GM12801 (cell line): Measurements from ENCODE around the gene UBD.

Experiments used
- CTCF ChIP-seq: IDR thresholded peaks from one replicate; pipeline ENCODE4 v1.5.1; 2011; ENCODE audit warnings: control low read depth; ENCODE audit not compliant: insufficient read length; ENCODE audit errors: extremely low read depth

Gene UBD

GRCh38 chr6:29537714-29538403 lies 21.7 kb downstream of the UBD start:
- no peak for TF ChIP-seq CTCF

DNA sequence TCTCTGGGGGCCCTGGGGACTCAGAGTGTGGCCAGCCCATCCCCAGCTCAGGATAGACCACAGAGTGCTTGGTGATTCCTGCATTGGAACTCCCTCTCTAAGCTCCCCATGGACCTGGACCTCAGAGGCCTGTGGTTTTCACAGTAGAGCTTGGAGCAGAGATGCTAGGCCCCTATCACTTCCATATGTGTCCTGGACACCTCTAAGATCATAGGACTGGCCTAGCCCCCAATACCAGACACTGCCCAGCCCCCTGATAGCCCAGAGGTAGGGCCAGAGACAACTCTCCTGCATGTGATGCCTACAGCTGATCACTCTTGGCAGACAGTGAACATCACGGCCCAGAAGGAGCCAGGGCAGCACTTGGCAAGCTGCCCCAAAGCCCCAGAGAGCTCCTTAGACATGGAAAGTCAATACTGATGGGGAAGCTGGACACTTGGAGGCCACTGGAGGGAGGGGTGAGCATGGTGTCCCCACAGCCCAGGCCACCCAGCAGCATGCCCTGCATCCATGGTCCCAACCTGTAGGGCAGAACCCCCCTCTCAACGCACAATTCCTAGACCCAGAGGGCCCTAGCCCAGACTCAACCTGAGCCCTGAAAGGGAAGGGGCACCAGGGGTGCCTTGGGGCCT lies 27.1 kb downstream of the UBD start:
- TF ChIP-seq CTCF = no peak

- TF ChIP-seq CTCF = no peak
Measured at GRCh38 chr6:29531668-29532067, 27.9 kb downstream of the UBD start.

DNA sequence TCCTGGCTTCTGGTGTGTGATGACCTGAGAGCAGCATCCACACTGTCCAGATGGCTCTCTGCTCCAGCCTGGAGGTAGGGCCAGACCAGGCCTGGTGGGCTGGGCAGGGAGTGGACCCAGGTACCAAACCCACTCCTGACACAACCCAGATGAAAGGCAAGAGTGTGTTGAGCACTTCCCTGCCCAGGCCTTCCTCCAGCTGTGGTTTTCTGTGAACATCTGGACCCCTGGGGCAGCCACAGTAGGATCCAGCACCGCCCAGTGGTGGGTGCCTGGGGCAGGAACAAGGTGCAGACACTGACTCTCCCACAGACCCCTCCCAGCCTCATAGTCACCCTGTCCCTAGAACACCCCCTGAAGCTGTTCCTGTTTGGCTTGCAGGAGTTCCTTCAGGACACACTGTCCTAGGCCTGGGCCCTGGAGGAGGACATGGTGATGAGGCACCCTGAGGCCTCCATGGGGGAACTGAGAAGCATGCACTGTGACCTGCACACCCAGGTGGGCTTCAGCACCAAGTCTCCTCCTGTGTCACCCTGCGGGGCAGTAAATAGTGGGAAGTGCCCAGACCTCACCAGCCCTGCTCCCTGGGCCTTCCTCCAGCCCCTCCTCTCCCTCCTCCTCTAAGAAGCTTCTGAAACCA lies 28.7 kb downstream of the UBD start:
- no peak for TF ChIP-seq CTCF

GRCh38 chr6:29529956-29530355 lies 29.6 kb downstream of the UBD start:
- no peak for TF ChIP-seq CTCF

- TF ChIP-seq CTCF = no peak
Measured at GRCh38 chr6:29528988-29529560, 30.5 kb downstream of the UBD start.

DNA sequence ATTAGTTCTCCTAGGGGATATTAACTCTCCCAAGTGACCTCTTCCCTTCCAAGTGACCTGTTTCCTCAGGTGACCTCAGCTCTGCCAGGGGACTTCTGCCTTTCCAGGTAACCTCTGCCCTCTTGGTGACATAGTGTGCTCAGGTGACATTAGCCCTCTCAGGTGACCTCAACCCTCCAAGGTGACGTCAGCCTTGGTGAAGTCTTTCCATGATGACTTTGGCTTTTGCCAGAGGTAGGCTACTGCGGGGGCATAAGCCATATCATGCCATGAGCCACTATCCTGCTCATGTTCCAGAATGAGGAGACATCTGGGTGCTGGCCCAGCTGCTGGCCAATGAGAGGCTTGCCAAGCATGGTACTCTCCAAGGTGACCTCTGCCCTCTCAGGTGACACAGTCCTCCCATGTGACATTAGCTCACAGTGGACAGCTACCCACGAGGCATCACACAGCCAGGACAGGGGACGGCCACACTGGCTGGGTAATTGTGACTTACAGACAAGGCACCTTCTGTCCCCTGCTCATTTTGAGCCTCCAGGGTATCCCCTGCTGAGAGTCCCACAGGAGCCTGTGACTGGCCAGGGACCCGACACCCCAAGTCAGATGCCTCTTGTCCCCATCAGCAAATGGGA lies 31.1 kb downstream of the UBD start:
- TF ChIP-seq CTCF = no peak
